ENCODE results near the gene ABCB11.

GRCh38 chr2:168935810-168936581 lies 95.1 kb downstream of the ABCB11 start:
- TF ChIP-seq, protein P1, sequence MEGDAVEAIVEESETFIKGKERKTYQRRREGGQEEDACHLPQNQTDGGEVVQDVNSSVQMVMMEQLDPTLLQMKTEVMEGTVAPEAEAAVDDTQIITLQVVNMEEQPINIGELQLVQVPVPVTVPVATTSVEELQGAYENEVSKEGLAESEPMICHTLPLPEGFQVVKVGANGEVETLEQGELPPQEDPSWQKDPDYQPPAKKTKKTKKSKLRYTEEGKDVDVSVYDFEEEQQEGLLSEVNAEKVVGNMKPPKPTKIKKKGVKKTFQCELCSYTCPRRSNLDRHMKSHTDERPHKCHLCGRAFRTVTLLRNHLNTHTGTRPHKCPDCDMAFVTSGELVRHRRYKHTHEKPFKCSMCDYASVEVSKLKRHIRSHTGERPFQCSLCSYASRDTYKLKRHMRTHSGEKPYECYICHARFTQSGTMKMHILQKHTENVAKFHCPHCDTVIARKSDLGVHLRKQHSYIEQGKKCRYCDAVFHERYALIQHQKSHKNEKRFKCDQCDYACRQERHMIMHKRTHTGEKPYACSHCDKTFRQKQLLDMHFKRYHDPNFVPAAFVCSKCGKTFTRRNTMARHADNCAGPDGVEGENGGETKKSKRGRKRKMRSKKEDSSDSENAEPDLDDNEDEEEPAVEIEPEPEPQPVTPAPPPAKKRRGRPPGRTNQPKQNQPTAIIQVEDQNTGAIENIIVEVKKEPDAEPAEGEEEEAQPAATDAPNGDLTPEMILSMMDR (IDR thresholded peaks at IDR 0.05): no peak
- TF ChIP-seq TCF7L2 (IDR thresholded peaks at IDR 0.05; ENCODE audit: low read depth, low read length): no peak
